ENCODE measurements around the gene RGS5.

Gene RGS5

DNA sequence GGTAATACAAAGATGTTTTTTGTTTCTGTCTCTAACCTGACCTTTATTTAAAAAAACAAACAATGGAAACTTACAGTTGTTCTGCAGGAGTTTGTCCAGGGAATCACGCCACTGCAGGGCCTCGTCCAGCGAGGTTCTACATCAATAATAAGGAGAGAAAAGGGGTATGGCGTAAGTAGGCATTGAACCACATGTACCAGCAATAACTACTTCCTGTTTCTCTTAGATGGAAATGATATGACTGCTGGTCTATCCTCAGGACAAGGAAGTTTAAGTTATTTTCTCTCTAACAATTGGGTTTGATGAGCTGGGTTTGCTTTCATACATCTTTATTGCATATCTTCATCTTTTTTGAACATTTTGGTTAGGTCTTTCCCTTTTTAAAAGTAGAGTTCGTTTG, 40.9 kb downstream of the RGS5 start:
- Histone ChIP-seq H3K27me3 (ENCODE audit: insufficient read depth, poor library complexity, severe bottlenecking) (no peaks in the 10 kb centered on the region), H3K4me1 (ENCODE audit: insufficient read depth, poor library complexity, severe bottlenecking) (peaks cover 12% of the 10 kb centered on the region), H3K9me3 (ENCODE audit: severe bottlenecking) (no peaks in the 10 kb centered on the region), H3K4me3 (ENCODE audit: severe bottlenecking) (no peak overlapping the region), H3K27ac (ENCODE audit: poor library complexity, severe bottlenecking) (no peak overlapping the region), H3K36me3 (ENCODE audit: low read depth) (no peaks in the 10 kb centered on the region)
- DNase-seq (ENCODE audit: low spot score), result no peak
- ATAC-seq (ENCODE audit: low read depth), result no peak
- TF ChIP-seq, protein P1, sequence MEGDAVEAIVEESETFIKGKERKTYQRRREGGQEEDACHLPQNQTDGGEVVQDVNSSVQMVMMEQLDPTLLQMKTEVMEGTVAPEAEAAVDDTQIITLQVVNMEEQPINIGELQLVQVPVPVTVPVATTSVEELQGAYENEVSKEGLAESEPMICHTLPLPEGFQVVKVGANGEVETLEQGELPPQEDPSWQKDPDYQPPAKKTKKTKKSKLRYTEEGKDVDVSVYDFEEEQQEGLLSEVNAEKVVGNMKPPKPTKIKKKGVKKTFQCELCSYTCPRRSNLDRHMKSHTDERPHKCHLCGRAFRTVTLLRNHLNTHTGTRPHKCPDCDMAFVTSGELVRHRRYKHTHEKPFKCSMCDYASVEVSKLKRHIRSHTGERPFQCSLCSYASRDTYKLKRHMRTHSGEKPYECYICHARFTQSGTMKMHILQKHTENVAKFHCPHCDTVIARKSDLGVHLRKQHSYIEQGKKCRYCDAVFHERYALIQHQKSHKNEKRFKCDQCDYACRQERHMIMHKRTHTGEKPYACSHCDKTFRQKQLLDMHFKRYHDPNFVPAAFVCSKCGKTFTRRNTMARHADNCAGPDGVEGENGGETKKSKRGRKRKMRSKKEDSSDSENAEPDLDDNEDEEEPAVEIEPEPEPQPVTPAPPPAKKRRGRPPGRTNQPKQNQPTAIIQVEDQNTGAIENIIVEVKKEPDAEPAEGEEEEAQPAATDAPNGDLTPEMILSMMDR (IDR thresholded peaks at IDR 0.05; ENCODE audit: poor library complexity, severe bottlenecking), result no peak

GRCh38 chr1:163161337-163161736, 41.4 kb downstream of the RGS5 start:
- TF ChIP-seq, protein P1 (IDR thresholded peaks at IDR 0.05; ENCODE audit: poor library complexity, severe bottlenecking), result no peak
- ATAC-seq (ENCODE audit: low read depth), result no peak
- H3K27ac ChIP-seq (ENCODE audit: poor library complexity, severe bottlenecking), result no peak overlapping the region

DNA sequence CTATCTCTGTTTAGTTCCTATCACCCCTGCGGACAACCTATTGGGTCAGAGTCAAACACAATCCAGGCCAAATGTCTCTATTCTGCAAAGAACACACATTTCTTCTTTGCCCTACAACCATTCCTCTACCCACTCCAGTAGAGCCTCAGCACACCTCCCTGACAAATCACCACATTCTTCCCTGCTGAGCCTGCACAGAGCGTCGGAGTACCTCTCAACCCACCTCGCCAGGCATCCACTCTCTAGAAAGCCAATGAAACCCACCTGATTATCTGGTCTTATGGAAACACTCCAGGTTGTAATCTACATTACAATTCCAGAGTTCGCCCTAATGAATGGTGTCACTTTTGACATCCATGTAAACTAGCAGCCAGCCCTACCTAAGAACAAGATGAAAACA, 47.1 kb downstream of the RGS5 start:
- H3K4me1 ChIP-seq (ENCODE audit: insufficient read depth, poor library complexity, severe bottlenecking), result peaks cover under 1% of the 10 kb centered on the region
- ATAC-seq (ENCODE audit: low read depth) (no peak), DNase-seq (ENCODE audit: low spot score) (no peak)
- no peaks in the 10 kb centered on the region for H3K36me3 ChIP-seq (ENCODE audit: low read depth)
- H3K27ac ChIP-seq (ENCODE audit: poor library complexity, severe bottlenecking), result no peak overlapping the region
- H3K27me3 ChIP-seq (ENCODE audit: insufficient read depth, poor library complexity, severe bottlenecking), result no peaks in the 10 kb centered on the region
- TF ChIP-seq, protein P1 (IDR thresholded peaks at IDR 0.05; ENCODE audit: poor library complexity, severe bottlenecking), result no peak
- H3K4me3 ChIP-seq (ENCODE audit: severe bottlenecking), result no peak overlapping the region
- no peaks in the 10 kb centered on the region for H3K9me3 ChIP-seq (ENCODE audit: severe bottlenecking)

More at GRCh38 chr1:163161337-163161736, 41.4 kb downstream of the RGS5 start:
- H3K9me3 ChIP-seq (ENCODE audit: severe bottlenecking), result no peaks in the 10 kb centered on the region
- H3K4me1 ChIP-seq (ENCODE audit: insufficient read depth, poor library complexity, severe bottlenecking), result peaks cover 7% of the 10 kb centered on the region
- no peak overlapping the region for H3K4me3 ChIP-seq (ENCODE audit: severe bottlenecking)
- no peaks in the 10 kb centered on the region for H3K36me3 ChIP-seq (ENCODE audit: low read depth)
- H3K27me3 ChIP-seq (ENCODE audit: insufficient read depth, poor library complexity, severe bottlenecking), result no peaks in the 10 kb centered on the region
- DNase-seq (ENCODE audit: low spot score), result no peak

DNA sequence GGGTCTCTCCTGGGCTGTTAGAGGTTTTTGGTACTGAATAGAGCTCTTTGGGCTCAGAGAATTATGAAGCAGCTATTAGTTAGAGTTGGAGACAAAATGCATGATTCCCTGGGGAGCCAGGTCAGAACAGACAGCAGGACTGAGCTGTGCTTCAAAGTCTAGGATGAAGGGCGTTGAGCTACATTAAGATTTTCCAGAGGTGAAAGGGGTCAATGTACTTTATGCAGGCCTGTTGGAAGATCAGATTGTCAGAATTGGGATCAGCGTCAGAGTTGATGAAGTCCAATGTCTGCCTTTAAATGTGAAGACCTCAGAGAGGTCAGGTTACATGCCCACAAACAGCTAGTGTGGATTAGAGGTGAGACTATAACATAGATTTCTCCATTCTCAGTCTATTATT, 53.8 kb downstream of the RGS5 start:
- Histone ChIP-seq H3K27ac (ENCODE audit: poor library complexity, severe bottlenecking) (no peak overlapping the region), H3K9me3 (ENCODE audit: severe bottlenecking) (no peaks in the 10 kb centered on the region), H3K27me3 (ENCODE audit: insufficient read depth, poor library complexity, severe bottlenecking) (no peaks in the 10 kb centered on the region), H3K4me3 (ENCODE audit: severe bottlenecking) (no peak overlapping the region), H3K4me1 (ENCODE audit: insufficient read depth, poor library complexity, severe bottlenecking) (no peaks in the 10 kb centered on the region), H3K36me3 (ENCODE audit: low read depth) (no peaks in the 10 kb centered on the region)
- TF ChIP-seq, protein P1 (IDR thresholded peaks at IDR 0.05; ENCODE audit: poor library complexity, severe bottlenecking), result no peak
- DNase-seq (ENCODE audit: low spot score), result no peak
- no peak for ATAC-seq (ENCODE audit: low read depth)

- Histone ChIP-seq H3K27me3 (ENCODE audit: insufficient read depth, poor library complexity, severe bottlenecking) (no peaks in the 10 kb centered on the region), H3K9me3 (ENCODE audit: severe bottlenecking) (no peaks in the 10 kb centered on the region), H3K4me3 (ENCODE audit: severe bottlenecking) (no peak overlapping the region), H3K27ac (ENCODE audit: poor library complexity, severe bottlenecking) (no peak overlapping the region), H3K4me1 (ENCODE audit: insufficient read depth, poor library complexity, severe bottlenecking) (no peaks in the 10 kb centered on the region), H3K36me3 (ENCODE audit: low read depth) (no peaks in the 10 kb centered on the region)
- DNase-seq (ENCODE audit: low spot score) (no peak), ATAC-seq (ENCODE audit: low read depth) (no peak)
- TF ChIP-seq, protein P1 (IDR thresholded peaks at IDR 0.05; ENCODE audit: poor library complexity, severe bottlenecking), result no peak
These were observed 55.7 kb downstream of the RGS5 start for GRCh38 chr1:163147019-163147418.
